Breast epithelium (tissue), 4 donors: ENCODE measurements around the gene WDTC1. TPM values are rescaled to one million over a fixed set of nuclear protein-coding genes. Genes with fewer than 3 reads are reported as not detected.
A peak's percentile ranks its signal among the peaks of the same experiment; 100 is the strongest.

Source experiments
- DNase-seq, 2 donors: peaks; one replicate each; pipeline ENCODE4 v3.0.0-alpha.2; 2019; ENCODE audit warnings: low spot score in 2 of 2
- H3K27ac ChIP-seq, 2 donors: fragments of 200-600 bp; sonication (generic) in 1 of 2; one replicate each; pipeline ENCODE4 v1.5.1; 2016 to 2019; ENCODE audit warnings: mild to moderate bottlenecking in 1 of 2
- H3K27me3 ChIP-seq, 2 donors: fragments of 200-600 bp; sonication (generic) in 1 of 2; one replicate each; pipeline versions ENCODE4 v1.5.1 to v1.6.0; 2017 to 2019; ENCODE audit warnings: control low read depth in 1 of 2, mild to moderate bottlenecking in 1 of 2
- H3K36me3 ChIP-seq: fragments of 200-600 bp; one replicate; pipeline ENCODE4 v1.5.1; 2019
- H3K4me1 ChIP-seq, 2 donors: fragments of 200-600 bp; sonication (generic); one replicate each; pipeline ENCODE4 v1.5.1; 2016 to 2019; ENCODE audit warnings: control low read depth in 1 of 2
- H3K4me3 ChIP-seq, 3 donors: fragments of 200-600 bp; sonication (generic); 1 replicate in 2 of 3; 2 replicates in 1 of 3; pipeline ENCODE4 v1.5.1; 2016 to 2019; ENCODE audit warnings: mild to moderate bottlenecking in 3 of 3, moderate library complexity in 2 of 3
- H3K9me3 ChIP-seq, 2 donors: fragments of 200-600 bp; sonication (generic) in 1 of 2; one replicate each; pipeline ENCODE4 v1.5.1; 2016 to 2019; ENCODE audit warnings: control low read depth in 1 of 2
- CTCF ChIP-seq, 3 donors: fragments of 450-650 bp; IDR thresholded peaks; one replicate each; pipeline ENCODE4 v1.5.1; 2016 to 2017; ENCODE audit warnings: antibody characterized with exemption in 3 of 3, mild to moderate bottlenecking in 3 of 3, moderate library complexity in 3 of 3
- POLR2A ChIP-seq: fragments of 450-650 bp; IDR thresholded peaks from one replicate; pipeline ENCODE4 v1.6.1; 2016; ENCODE audit warnings: antibody characterized with exemption, mild to moderate bottlenecking, moderate library complexity
- POLR2AphosphoS5 ChIP-seq, 3 donors: sonication (generic); formaldehyde crosslinking; IDR thresholded peaks; one replicate each; pipeline ENCODE4 v1.6.1; 2017; ENCODE audit warnings: antibody characterized with exemption in 3 of 3
- intact Hi-C: fragments of 100-400 bp; cut with DNase I; formaldehyde crosslinking; loops from one replicate; pipeline ENCODE4 v1.15.1; 2023; ENCODE audit warnings: low total_unique reads
- total RNA-seq, 3 donors: library from RNA; depleted of rRNA; stranded (reverse); fragments of >200 nt; gene quantifications; one replicate each; pipeline ENCODE4 v1.1.0, GENCODE V29; 2016

The WDTC1 gene
- total RNA-seq, 3 donors from 2014 or later = 31.5 to 34.2 (median 33.4) TPM

GRCh38 chr1:27342391-27342777 lies 108.0 kb downstream of the WDTC1 start:
- Histone ChIP-seq H3K4me1 (peaks cover 3 to 4% of the 10 kb centered on the region in 2 donors), H3K27me3 (no peaks in the 10 kb centered on the region), H3K36me3 (no peaks in the 10 kb centered on the region), H3K27ac (peak overlapping the region; percentile 87 to 89), H3K4me3 (peak overlapping the region in 2 of 3 donors; percentile 60 to 70), H3K9me3 (no peaks in the 10 kb centered on the region)
- intact Hi-C loops = no loop called here
- DNase-seq = peak in 1 of 2 donors; percentile 38
- peak in 1 of 3 donors; percentile 4 for TF ChIP-seq POLR2AphosphoS5 (IDR thresholded peaks at IDR 0.05)
- TF ChIP-seq POLR2A = no peak

GRCh38 chr1:27342778-27343638 lies 108.6 kb downstream of the WDTC1 start:
- H3K27ac ChIP-seq = peak overlapping the region; percentile 87 to 89
- DNase-seq = peak; percentile 61 to 79
- intact Hi-C loops = no loop called here

GRCh38 chr1:27343639-27344025 lies 109.2 kb downstream of the WDTC1 start:
- Histone ChIP-seq H3K4me1 (peaks cover 3 to 4% of the 10 kb centered on the region in 2 donors), H3K27me3 (no peaks in the 10 kb centered on the region), H3K4me3 (peak overlapping the region in 2 of 3 donors; percentile 60 to 70), H3K36me3 (no peaks in the 10 kb centered on the region), H3K9me3 (no peaks in the 10 kb centered on the region), H3K27ac (peak overlapping the region; percentile 87 to 89)
- intact Hi-C loops = no loop called here
- TF ChIP-seq CTCF (IDR thresholded peaks at IDR 0.05) (no peak), POLR2AphosphoS5 (IDR thresholded peaks at IDR 0.05) (no peak), POLR2A (no peak)
- peak in 1 of 2 donors; percentile 47 for DNase-seq

More at GRCh38 chr1:27342778-27343638, 108.6 kb downstream of the WDTC1 start:
- Histone ChIP-seq H3K27me3 (no peaks in the 10 kb centered on the region), H3K4me1 (peaks cover 3 to 4% of the 10 kb centered on the region in 2 donors), H3K4me3 (peak overlapping the region in 2 of 3 donors; percentile 60 to 70), H3K9me3 (no peaks in the 10 kb centered on the region), H3K36me3 (no peaks in the 10 kb centered on the region)
- TF ChIP-seq CTCF (IDR thresholded peaks at IDR 0.05) (no peak), POLR2AphosphoS5 (IDR thresholded peaks at IDR 0.05) (no peak), POLR2A (no peak)

GRCh38 chr1:27345272-27345671 lies 110.8 kb downstream of the WDTC1 start:
- peaks cover 3 to 6% of the 10 kb centered on the region in 2 donors for H3K4me1 ChIP-seq
- DNase-seq = no peak
- no peaks in the 10 kb centered on the region for H3K9me3 ChIP-seq
- no peak overlapping the region for H3K4me3 ChIP-seq
- no peak overlapping the region for H3K27ac ChIP-seq
- no peaks in the 10 kb centered on the region for H3K36me3 ChIP-seq
- H3K27me3 ChIP-seq = no peaks in the 10 kb centered on the region
- intact Hi-C loops = no loop called here
- TF ChIP-seq POLR2AphosphoS5 (IDR thresholded peaks at IDR 0.05) = no peak

- Histone ChIP-seq H3K36me3 (no peaks in the 10 kb centered on the region), H3K4me1 (peaks cover 3 to 8% of the 10 kb centered on the region in 2 donors), H3K9me3 (no peaks in the 10 kb centered on the region), H3K27me3 (no peaks in the 10 kb centered on the region), H3K27ac (no peak overlapping the region), H3K4me3 (no peak overlapping the region)
- TF ChIP-seq POLR2A = no peak
- no peak for TF ChIP-seq CTCF (IDR thresholded peaks at IDR 0.05)
- no peak for TF ChIP-seq POLR2AphosphoS5 (IDR thresholded peaks at IDR 0.05)
- intact Hi-C loops = no loop called here
- DNase-seq = no peak
Measured at GRCh38 chr1:27346357-27346756, 111.9 kb downstream of the WDTC1 start.

GRCh38 chr1:27346991-27347624 lies 112.7 kb downstream of the WDTC1 start:
- Histone ChIP-seq H3K4me3 (no peak overlapping the region), H3K36me3 (no peaks in the 10 kb centered on the region), H3K4me1 (peaks cover 0 to 8% of the 10 kb centered on the region in 2 donors), H3K27me3 (no peaks in the 10 kb centered on the region), H3K9me3 (no peaks in the 10 kb centered on the region), H3K27ac (no peak overlapping the region)
- TF ChIP-seq CTCF (IDR thresholded peaks at IDR 0.05) (no peak), POLR2A (no peak), POLR2AphosphoS5 (IDR thresholded peaks at IDR 0.05) (no peak)
- intact Hi-C loops = no loop called here
- no peak for DNase-seq
